Measurements from ENCODE around the gene OR52A1.

Gene OR52A1

DNA sequence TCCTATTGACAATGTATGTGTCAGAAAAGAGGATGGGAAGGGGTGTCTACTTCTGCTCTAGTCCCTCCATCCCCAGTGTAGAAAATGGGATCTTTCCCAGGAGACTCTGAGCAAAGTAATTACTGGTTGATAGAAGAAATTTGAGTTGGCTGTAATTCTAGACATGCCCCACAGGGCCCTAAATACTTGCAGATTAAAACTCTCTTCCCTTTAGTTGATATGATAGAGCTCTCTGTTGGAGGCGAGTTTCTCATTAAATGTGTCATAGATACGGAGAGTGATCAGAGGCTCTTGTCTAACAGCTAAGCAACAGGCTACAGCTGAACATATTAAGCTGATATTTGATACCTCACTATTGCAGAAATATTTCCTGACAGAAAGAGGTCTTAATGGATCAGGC lies 52.3 kb downstream of the OR52A1 start:
- Histone ChIP-seq H3K4me1 (ENCODE audit: control insufficient read depth, insufficient read depth, low read length) (no peaks in the 10 kb centered on the region), H3K27ac (ENCODE audit: low read length) (no peak overlapping the region), H3K27me3 (ENCODE audit: control insufficient read depth, insufficient read depth, low read length) (no peaks in the 10 kb centered on the region), H3K9me3 (ENCODE audit: control insufficient read depth, insufficient read depth, low read length) (no peaks in the 10 kb centered on the region), H3K36me3 (ENCODE audit: control insufficient read depth, insufficient read depth, low read length) (no peaks in the 10 kb centered on the region), H3K4me3 (ENCODE audit: low read length) (no peak overlapping the region)
- DNase-seq (ENCODE audit: low read depth, low spot score): no peak
- no CpG with 5 or more reads among the region's 2 CpGs for WGBS (ENCODE audit: insufficient coverage, insufficient read length)

DNA sequence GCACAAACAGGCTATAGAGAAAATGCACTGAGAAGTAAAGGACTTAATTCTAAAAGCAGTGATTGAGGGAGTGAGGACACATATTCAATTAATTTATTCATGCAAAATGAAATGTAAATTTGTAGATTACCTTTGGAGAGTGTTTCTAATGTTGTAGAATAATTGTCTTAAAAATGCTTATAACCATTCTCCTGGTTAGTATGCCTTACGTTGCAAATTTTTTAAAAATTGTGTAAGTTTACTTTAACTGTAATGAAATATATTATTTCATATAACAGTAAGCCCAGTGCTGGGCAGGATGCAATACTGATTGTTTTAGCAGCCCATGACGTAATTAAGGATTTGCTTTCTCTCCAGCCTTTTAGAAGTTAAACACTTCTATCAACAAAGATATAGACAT lies 58.5 kb downstream of the OR52A1 start:
- Histone ChIP-seq H3K27ac (ENCODE audit: low read length) (no peak overlapping the region), H3K4me3 (ENCODE audit: low read length) (no peak overlapping the region), H3K4me1 (ENCODE audit: control insufficient read depth, insufficient read depth, low read length) (no peaks in the 10 kb centered on the region), H3K36me3 (ENCODE audit: control insufficient read depth, insufficient read depth, low read length) (no peaks in the 10 kb centered on the region), H3K9me3 (ENCODE audit: control insufficient read depth, insufficient read depth, low read length) (no peaks in the 10 kb centered on the region), H3K27me3 (ENCODE audit: control insufficient read depth, insufficient read depth, low read length) (no peaks in the 10 kb centered on the region)
- no peak for DNase-seq (ENCODE audit: low read depth, low spot score)
- no CpG with 5 or more reads among the region's 2 CpGs for WGBS (ENCODE audit: insufficient coverage, insufficient read length)
